ENCODE data around the gene COL6A3.

The COL6A3 gene

DNA sequence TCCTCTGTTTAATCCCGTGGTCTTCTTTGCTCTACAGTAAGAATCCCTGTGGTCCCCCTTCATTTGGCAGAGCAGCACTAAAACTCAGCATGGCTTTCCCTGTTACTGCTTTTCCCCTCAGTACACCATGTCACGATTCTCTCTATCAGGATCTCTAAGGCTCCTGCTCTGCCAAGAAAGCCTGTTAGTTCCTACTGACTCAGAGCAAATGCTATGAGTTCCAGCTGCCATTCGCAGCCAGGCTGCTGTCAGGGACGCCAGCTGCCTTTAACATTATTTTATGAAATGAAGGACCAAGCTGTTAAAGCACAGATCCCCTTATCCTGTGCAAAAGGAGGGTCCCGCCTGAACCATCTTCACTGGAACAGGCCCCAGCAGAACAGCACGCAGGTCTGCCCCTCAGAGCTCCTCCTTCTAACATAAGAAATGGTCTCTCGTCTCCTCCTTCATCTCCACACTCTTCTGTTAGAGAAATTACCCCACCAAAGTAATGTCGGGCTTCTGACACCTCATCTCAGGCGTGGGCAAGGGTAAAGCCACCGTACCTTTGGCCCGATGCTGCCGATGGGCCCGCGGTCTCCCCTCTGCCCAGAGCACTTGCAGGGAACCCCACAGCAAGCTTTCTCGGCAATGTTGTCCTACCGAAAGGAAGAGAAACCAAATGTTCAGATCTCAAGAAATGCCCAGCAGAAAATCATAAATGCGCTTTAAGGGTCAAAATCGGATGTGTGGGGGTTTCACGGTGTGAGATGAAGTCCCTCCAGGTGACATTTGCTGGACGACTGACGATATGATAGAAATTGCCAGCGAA is 52.6 kb downstream of the COL6A3 start:
- Histone ChIP-seq H3F3A (ENCODE audit: low read depth) (no peaks in the 10 kb centered on the region), H3K9ac (ENCODE audit: low read depth, low read length, poor library complexity, severe bottlenecking) (no peak overlapping the region), H3K79me2 (ENCODE audit: insufficient read depth, low read length) (no peaks in the 10 kb centered on the region), H3K4me3 (ENCODE audit: low read length, poor library complexity, severe bottlenecking) (no peak overlapping the region), H3K4me2 (ENCODE audit: low read depth, low read length, poor library complexity, severe bottlenecking) (no peak overlapping the region), H3K36me3 (ENCODE audit: insufficient read depth, low read length) (no peaks in the 10 kb centered on the region), H2AFZ (ENCODE audit: low read length) (no peak overlapping the region), H4K20me1 (ENCODE audit: insufficient read depth, low read length, poor library complexity, severe bottlenecking) (no peaks in the 10 kb centered on the region), H3K9me3 (ENCODE audit: insufficient read depth, low read depth, low read length) (no peaks in the 10 kb centered on the region), H3K9me2 (replicated peaks; ENCODE audit: low read depth, low read length) (no peaks in the 10 kb centered on the region), H3K4me1 (ENCODE audit: insufficient read depth, low read length, poor library complexity, severe bottlenecking) (no peaks in the 10 kb centered on the region), H3K27me3 (ENCODE audit: insufficient read depth, low read length, poor library complexity, severe bottlenecking) (no peaks in the 10 kb centered on the region)
- no peak for TF ChIP-seq EZH2phosphoT487 (IDR thresholded peaks at IDR 0.05; ENCODE audit: borderline replicate concordance)
- TF ChIP-seq, protein P1, sequence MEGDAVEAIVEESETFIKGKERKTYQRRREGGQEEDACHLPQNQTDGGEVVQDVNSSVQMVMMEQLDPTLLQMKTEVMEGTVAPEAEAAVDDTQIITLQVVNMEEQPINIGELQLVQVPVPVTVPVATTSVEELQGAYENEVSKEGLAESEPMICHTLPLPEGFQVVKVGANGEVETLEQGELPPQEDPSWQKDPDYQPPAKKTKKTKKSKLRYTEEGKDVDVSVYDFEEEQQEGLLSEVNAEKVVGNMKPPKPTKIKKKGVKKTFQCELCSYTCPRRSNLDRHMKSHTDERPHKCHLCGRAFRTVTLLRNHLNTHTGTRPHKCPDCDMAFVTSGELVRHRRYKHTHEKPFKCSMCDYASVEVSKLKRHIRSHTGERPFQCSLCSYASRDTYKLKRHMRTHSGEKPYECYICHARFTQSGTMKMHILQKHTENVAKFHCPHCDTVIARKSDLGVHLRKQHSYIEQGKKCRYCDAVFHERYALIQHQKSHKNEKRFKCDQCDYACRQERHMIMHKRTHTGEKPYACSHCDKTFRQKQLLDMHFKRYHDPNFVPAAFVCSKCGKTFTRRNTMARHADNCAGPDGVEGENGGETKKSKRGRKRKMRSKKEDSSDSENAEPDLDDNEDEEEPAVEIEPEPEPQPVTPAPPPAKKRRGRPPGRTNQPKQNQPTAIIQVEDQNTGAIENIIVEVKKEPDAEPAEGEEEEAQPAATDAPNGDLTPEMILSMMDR (conservative IDR thresholded peaks at IDR 0.05; ENCODE audit: low read length) = no peak

DNA sequence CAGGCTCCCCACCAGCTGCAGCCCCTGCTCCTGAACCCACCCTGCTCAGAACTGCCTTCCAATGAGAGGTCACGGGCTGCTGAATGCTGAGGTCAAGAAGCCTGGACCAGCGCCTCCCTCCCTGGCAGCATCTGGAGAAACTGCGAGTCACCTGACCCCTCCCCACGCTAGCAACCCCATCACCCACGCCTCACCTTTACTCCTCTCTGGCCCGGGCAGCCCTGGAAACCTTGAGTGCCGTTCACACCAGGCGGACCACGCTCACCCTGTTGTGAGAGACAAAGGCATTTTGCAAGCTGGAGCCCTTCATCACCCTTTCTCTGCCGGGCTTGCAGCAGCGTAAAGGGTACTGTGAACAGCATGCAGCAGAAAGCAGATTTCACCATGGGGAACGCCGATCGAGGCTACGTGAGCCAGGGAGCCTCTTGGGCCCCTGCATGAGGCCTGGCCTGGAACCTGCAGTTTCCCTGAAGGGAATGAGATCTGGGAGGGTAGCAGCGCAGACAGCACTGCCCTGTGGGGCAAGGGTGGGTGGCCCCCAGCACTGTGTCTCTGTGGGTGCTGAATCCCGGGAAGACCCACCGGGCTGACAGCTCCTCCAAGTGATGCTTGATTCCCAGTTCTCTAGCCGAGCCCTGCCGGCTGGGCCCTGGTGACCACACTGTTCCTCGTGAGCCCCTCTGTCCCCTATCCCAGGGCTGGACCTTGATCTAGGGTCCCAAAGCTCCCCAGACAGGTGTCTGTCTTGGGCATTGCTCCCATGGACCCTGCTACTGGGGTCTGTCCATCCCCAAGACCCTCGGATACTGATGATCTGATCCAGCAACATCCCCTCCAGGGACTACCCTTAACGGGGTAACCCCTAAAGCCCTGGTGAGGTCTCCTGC is 53.8 kb downstream of the COL6A3 start:
- Histone ChIP-seq H3K4me3 (ENCODE audit: low read length, poor library complexity, severe bottlenecking) (no peak overlapping the region), H3K9me2 (replicated peaks; ENCODE audit: low read depth, low read length) (no peaks in the 10 kb centered on the region), H3K36me3 (ENCODE audit: insufficient read depth, low read length) (no peaks in the 10 kb centered on the region), H3K9ac (ENCODE audit: low read depth, low read length, poor library complexity, severe bottlenecking) (no peak overlapping the region), H3F3A (ENCODE audit: low read depth) (no peaks in the 10 kb centered on the region), H3K4me2 (ENCODE audit: low read depth, low read length, poor library complexity, severe bottlenecking) (no peak overlapping the region), H3K4me1 (ENCODE audit: insufficient read depth, low read length, poor library complexity, severe bottlenecking) (no peaks in the 10 kb centered on the region), H3K9me3 (ENCODE audit: insufficient read depth, low read depth, low read length) (no peaks in the 10 kb centered on the region), H4K20me1 (ENCODE audit: insufficient read depth, low read length, poor library complexity, severe bottlenecking) (no peaks in the 10 kb centered on the region), H3K79me2 (ENCODE audit: insufficient read depth, low read length) (no peaks in the 10 kb centered on the region), H3K27me3 (ENCODE audit: insufficient read depth, low read length, poor library complexity, severe bottlenecking) (no peaks in the 10 kb centered on the region), H2AFZ (ENCODE audit: low read length) (no peak overlapping the region)
- TF ChIP-seq EZH2phosphoT487 (IDR thresholded peaks at IDR 0.05; ENCODE audit: borderline replicate concordance) = no peak
- TF ChIP-seq, protein P1 (conservative IDR thresholded peaks at IDR 0.05; ENCODE audit: low read length) = no peak

DNA sequence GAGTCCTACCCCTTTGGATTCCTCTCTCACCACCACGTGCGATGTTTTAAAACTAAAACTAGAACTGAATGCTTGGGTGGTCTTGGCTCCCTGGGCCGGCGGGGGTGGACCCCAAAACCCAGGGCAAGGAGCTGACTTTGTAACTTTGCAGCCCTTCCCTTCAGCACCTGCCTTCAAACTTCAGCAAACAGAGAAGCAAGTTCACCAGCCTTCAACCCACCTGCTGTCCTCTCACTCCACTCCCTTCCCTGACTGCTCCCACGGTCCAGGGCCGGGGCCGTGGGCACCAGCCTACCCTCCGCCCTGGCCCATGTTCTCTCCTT is 54.5 kb downstream of the COL6A3 start:
- Histone ChIP-seq H3K9me3 (ENCODE audit: insufficient read depth, low read depth, low read length) (no peaks in the 10 kb centered on the region), H3K9ac (ENCODE audit: low read depth, low read length, poor library complexity, severe bottlenecking) (no peak overlapping the region), H3F3A (ENCODE audit: low read depth) (no peaks in the 10 kb centered on the region), H3K4me1 (ENCODE audit: insufficient read depth, low read length, poor library complexity, severe bottlenecking) (no peaks in the 10 kb centered on the region), H3K36me3 (ENCODE audit: insufficient read depth, low read length) (no peaks in the 10 kb centered on the region), H3K79me2 (ENCODE audit: insufficient read depth, low read length) (no peaks in the 10 kb centered on the region), H3K27me3 (ENCODE audit: insufficient read depth, low read length, poor library complexity, severe bottlenecking) (no peaks in the 10 kb centered on the region), H3K9me2 (replicated peaks; ENCODE audit: low read depth, low read length) (no peaks in the 10 kb centered on the region), H3K4me3 (ENCODE audit: low read length, poor library complexity, severe bottlenecking) (no peak overlapping the region), H3K4me2 (ENCODE audit: low read depth, low read length, poor library complexity, severe bottlenecking) (no peak overlapping the region), H4K20me1 (ENCODE audit: insufficient read depth, low read length, poor library complexity, severe bottlenecking) (no peaks in the 10 kb centered on the region), H2AFZ (ENCODE audit: low read length) (no peak overlapping the region)
- TF ChIP-seq, protein P1 (conservative IDR thresholded peaks at IDR 0.05; ENCODE audit: low read length) = no peak
- TF ChIP-seq EZH2phosphoT487 (IDR thresholded peaks at IDR 0.05; ENCODE audit: borderline replicate concordance) = no peak

All from Loucy (cell line).